Measurements from ENCODE around the gene CACNA1F. TPM values are rescaled to one million over a fixed set of nuclear protein-coding genes. Genes with fewer than 3 reads are reported as not detected.

The CACNA1F gene
- total and polyA plus RNA-seq, 9 of the 15 experiments (the other 6 are each of a cell fraction or from before 2014, with no cell fraction given) = under 0.01 to 0.41 (median 0.03) TPM; not detected in 3

- TF ChIP-seq BCLAF1 (IDR thresholded peaks at IDR 0.05; ENCODE audit: borderline replicate concordance in 1 of 2, control insufficient read depth in 1 of 2, low read depth in 2 of 2, low read length in 1 of 2) = no peak
- no peak for TF ChIP-seq NFIX (CRISPR knock-in tag; IDR thresholded peaks at IDR 0.05; ENCODE audit: low read depth)
- TF ChIP-seq ARNT (IDR thresholded peaks at IDR 0.05) = no peak
- TF ChIP-seq, protein P1, sequence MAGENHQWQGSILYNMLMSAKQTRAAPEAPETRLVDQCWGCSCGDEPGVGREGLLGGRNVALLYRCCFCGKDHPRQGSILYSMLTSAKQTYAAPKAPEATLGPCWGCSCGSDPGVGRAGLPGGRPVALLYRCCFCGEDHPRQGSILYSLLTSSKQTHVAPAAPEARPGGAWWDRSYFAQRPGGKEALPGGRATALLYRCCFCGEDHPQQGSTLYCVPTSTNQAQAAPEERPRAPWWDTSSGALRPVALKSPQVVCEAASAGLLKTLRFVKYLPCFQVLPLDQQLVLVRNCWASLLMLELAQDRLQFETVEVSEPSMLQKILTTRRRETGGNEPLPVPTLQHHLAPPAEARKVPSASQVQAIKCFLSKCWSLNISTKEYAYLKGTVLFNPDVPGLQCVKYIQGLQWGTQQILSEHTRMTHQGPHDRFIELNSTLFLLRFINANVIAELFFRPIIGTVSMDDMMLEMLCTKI (IDR thresholded peaks at IDR 0.05; ENCODE audit: partially characterized antibody) = no peak
- no peak for TF ChIP-seq ZNF224 (CRISPR knock-in tag; IDR thresholded peaks at IDR 0.05)
- no peak for TF ChIP-seq ZNF764 (CRISPR knock-in tag; IDR thresholded peaks at IDR 0.05; ENCODE audit: low read depth)
- no peak for TF ChIP-seq ETV5 (CRISPR knock-in tag; IDR thresholded peaks at IDR 0.05; ENCODE audit: low read depth)
- TF ChIP-seq, protein P2, sequence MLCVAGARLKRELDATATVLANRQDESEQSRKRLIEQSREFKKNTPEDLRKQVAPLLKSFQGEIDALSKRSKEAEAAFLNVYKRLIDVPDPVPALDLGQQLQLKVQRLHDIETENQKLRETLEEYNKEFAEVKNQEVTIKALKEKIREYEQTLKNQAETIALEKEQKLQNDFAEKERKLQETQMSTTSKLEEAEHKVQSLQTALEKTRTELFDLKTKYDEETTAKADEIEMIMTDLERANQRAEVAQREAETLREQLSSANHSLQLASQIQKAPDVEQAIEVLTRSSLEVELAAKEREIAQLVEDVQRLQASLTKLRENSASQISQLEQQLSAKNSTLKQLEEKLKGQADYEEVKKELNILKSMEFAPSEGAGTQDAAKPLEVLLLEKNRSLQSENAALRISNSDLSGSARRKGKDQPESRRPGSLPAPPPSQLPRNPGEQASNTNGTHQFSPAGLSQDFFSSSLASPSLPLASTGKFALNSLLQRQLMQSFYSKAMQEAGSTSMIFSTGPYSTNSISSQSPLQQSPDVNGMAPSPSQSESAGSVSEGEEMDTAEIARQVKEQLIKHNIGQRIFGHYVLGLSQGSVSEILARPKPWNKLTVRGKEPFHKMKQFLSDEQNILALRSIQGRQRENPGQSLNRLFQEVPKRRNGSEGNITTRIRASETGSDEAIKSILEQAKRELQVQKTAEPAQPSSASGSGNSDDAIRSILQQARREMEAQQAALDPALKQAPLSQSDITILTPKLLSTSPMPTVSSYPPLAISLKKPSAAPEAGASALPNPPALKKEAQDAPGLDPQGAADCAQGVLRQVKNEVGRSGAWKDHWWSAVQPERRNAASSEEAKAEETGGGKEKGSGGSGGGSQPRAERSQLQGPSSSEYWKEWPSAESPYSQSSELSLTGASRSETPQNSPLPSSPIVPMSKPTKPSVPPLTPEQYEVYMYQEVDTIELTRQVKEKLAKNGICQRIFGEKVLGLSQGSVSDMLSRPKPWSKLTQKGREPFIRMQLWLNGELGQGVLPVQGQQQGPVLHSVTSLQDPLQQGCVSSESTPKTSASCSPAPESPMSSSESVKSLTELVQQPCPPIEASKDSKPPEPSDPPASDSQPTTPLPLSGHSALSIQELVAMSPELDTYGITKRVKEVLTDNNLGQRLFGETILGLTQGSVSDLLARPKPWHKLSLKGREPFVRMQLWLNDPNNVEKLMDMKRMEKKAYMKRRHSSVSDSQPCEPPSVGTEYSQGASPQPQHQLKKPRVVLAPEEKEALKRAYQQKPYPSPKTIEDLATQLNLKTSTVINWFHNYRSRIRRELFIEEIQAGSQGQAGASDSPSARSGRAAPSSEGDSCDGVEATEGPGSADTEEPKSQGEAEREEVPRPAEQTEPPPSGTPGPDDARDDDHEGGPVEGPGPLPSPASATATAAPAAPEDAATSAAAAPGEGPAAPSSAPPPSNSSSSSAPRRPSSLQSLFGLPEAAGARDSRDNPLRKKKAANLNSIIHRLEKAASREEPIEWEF (CRISPR knock-in tag; IDR thresholded peaks at IDR 0.05) = no peak
- no peak for TF ChIP-seq ZNF197 (CRISPR knock-in tag; IDR thresholded peaks at IDR 0.05; ENCODE audit: low read depth)
- peak in 1 of 2 experiments; percentile 85; a peak in 2 of 4 replicates for TF ChIP-seq HDAC1 (IDR thresholded peaks at IDR 0.05)
- TF ChIP-seq GABPB2 (CRISPR knock-in tag; conservative IDR thresholded peaks at IDR 0.05) = no peak
- TF ChIP-seq STAT5B (CRISPR knock-in tag; IDR thresholded peaks at IDR 0.05) = no peak
- TF ChIP-seq, protein P3, sequence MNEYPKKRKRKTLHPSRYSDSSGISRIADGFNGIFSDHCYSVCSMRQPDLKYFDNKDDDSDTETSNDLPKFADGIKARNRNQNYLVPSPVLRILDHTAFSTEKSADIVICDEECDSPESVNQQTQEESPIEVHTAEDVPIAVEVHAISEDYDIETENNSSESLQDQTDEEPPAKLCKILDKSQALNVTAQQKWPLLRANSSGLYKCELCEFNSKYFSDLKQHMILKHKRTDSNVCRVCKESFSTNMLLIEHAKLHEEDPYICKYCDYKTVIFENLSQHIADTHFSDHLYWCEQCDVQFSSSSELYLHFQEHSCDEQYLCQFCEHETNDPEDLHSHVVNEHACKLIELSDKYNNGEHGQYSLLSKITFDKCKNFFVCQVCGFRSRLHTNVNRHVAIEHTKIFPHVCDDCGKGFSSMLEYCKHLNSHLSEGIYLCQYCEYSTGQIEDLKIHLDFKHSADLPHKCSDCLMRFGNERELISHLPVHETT (CRISPR knock-in tag; conservative IDR thresholded peaks at IDR 0.05 in 1 of 2, IDR thresholded peaks at IDR 0.05 in 1 of 2) = 0 out of 4 replicates have a peak, but pooled peaks of 1 of the 2 experiments have one; percentile 37
Measured at GRCh38 chrX:49186125-49187027, 46.8 kb downstream of the CACNA1F start, which contains the start of gene PRICKLE3 (continued).
